Raji (cell line): Measurements from ENCODE around the gene DNAJC5G.

ENCODE experiments used
- POLR2A ChIP-seq: IDR thresholded peaks from 2 replicates; pipeline ENCODE4 v1.6.1; 2011; ENCODE audit warnings: low read depth, low read length, control low read depth; ENCODE audit not compliant: insufficient read depth

The DNAJC5G gene

DNA sequence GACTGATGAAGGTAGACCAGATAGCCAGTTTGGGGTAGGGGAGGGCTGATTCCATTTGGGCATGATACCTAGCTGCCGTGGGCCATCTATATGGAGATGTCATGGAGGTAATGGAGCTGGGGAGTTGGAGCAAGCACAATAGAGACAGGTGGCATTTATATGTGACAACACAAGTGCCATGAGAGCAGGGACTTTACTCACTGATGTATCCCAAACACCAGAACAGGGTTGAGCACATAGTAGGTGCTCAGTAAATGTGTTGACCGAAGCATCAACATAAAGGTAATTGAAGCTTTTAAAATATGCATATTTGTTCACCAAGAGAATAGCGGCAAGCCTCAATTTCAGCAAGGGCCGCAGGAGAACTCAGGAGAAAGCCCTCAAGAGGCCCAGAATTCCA, 27.3 kb upstream of the DNAJC5G start:
- TF ChIP-seq POLR2A, result no peak

- no peak for TF ChIP-seq POLR2A
Measured at GRCh38 chr2:27249159-27249890, 25.9 kb upstream of the DNAJC5G start.

DNA sequence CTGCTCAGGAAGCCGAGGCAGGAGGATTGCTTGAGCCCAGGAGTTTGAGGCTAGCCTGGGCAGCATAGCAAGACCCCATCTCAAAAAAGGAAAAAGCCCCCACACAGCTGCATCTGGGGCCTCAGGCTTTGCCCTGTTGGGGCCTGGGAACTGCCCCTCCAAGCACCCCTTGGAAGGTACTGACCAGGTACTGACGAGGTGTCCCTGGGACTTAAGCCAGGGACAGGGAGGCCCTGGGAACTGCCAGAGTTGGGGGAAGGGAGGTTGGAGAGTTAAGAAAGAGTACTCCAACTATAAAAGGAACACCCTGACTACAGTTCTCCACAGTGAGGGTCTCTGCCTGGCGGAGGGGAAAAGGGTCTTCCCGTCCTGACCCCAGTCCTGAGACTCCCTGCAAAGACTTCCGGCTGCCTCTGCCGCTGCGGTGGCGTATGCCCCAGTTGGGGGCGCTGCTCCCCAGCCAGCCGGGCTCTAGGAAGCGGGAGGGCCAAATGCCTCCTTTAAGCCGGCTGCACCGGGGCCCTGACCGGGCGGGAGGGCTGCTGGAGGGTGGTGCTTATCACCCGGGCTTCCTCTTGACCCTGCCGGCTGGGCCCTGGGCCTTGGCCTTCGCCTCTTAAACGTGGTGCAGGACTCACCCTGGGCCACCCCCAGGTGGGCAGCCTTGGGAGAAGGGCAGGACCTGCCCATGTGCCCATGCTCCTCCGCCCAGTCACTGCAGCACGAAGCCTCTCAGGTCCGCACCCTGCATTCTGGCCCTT, 25.2 kb upstream of the DNAJC5G start:
- TF ChIP-seq POLR2A, result no peak

DNA sequence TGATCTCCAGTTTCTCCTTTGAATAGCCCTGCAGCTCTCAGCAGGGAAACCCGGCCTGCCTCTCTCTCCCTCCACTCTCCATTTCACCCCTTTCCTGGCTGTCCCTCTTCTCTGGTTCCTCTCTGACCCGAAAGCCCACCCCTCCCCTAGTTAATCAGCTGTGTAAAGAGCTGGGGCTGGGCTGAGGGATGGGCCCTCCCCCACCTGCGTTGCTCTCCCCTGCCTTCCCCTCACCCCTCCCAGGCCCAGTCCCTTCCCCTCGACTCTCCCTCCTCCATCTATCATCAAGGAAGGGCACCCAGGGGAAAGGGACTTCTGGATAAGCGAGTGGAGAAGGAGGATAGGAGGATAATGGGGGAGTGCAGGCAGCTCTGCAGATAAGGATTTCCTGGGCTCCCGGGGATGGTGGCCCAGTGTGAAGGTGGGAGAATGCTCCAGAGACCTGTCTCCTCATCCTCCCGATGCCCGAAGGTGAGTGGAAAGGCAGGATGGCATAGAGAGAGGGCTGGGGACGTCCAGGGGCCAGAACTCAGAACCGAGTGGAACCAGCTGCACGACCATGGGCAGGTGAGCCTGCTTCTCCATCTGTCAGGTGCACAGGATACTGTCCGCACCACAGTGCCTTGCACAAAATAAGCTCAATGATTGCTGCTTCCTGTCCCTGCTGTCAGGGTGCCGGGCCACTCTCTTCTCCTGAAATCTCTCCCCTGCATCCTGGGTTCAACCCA, 24.4 kb upstream of the DNAJC5G start:
- TF ChIP-seq POLR2A, result no peak

DNA sequence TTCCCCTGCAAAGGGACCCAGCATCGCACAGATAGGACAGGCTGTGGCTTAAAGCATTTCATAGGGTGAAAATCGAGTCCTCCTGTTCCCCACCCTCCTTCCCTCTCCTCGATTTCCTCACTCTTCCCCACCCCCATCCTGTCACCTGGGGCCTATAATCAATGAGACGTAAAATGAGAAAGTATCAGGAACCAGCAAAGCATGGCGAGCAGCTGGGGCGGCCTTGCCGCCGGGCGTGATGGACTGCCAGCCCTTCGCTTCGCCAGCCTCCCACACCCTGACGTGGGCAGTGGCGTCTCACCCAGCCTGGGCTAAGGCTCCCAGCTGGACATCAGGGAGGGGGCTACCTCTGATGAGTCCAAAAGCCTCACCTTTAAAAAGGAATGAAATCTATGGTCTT, 23.5 kb upstream of the DNAJC5G start:
- TF ChIP-seq POLR2A, result no peak

DNA sequence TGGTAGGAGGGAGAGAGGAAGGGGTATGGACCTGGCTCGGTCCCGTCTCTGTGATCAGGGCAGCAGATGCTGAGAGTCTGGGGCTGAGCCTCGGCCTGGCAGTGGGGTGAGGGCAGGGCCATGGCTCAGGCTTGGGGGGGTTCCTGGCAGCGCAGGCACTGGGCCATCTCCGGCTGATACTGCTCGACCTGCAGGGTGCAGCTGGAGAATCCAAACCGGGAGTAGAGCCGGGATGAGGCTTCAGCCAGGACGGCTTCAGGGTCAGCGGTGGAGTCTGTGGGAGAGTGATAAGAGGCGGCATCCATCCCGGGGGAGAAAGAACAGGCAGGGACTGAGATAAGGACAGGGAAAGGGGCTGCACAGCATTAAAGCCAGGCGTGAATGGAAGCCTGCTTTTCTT, 20.0 kb upstream of the DNAJC5G start:
- no peak for TF ChIP-seq POLR2A

GRCh38 chr2:27255660-27256059, 19.6 kb upstream of the DNAJC5G start:
- TF ChIP-seq POLR2A, result no peak

DNA sequence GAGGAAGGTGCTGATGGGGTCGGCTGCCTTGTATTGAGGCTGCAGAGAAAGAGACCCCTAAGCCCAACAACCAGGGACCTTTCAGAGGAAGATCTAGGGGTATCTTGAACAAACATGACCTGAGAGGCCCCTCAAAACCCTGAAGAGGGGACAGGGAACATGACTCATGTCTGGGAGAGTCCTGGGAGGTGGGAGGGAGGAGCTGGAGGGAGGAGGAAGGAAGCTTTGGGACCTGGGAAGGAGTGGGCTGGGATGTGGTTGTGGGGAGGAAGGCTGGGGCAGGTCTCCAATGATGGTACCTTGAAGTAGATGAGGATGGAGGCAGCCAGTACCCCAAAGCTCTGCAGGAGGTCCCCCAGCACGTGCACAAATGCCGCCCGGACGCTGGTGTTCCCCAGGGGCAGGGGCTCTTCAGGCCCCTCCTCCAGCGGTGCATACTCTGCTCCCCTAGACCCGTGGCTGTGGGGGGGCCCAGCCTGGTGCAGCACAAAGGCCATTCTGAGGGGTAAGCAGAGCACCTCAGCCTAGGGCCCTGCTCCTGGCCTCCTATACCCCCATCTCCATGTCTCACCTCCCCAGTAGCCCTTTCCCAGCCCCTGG, 18.3 kb upstream of the DNAJC5G start:
- TF ChIP-seq POLR2A, result no peak

- TF ChIP-seq POLR2A, result no peak
Measured at GRCh38 chr2:27258051-27258450, 17.2 kb upstream of the DNAJC5G start.

DNA sequence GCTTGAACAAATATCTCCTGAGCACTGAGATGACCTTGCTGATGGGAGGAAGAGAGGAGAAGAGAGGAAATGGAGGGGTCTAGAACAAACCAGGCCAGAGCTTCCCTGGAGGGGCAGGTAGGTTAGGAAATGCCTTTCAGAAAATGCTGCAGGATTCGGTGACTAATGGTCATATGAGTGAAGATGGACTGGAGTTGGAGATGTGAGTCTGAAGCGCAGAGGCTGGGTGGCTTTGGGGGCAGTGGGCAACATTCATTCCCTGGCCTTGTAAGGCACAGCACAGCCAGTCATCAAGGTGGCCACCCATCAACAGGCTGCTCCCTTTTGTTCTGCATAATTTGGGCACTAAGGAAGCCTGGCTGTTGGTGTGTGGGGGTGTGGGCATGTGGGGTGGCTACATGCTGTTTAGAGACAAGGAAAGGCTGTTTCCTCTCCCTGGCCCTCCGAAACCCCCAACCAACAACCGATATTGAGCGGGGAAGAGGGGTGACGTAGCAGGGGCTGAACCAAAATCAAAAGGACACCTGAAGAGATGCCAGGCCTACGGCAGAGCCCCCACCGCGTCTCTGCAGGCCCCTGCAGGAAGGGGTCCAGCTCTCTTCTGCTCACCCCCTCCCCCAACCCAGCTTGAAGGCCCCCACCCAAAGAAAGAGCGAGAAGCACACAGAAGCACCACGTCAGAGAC, 13.8 kb upstream of the DNAJC5G start:
- no peak for TF ChIP-seq POLR2A

- no peak for TF ChIP-seq POLR2A
Measured at GRCh38 chr2:27261926-27262298, 13.3 kb upstream of the DNAJC5G start.

DNA sequence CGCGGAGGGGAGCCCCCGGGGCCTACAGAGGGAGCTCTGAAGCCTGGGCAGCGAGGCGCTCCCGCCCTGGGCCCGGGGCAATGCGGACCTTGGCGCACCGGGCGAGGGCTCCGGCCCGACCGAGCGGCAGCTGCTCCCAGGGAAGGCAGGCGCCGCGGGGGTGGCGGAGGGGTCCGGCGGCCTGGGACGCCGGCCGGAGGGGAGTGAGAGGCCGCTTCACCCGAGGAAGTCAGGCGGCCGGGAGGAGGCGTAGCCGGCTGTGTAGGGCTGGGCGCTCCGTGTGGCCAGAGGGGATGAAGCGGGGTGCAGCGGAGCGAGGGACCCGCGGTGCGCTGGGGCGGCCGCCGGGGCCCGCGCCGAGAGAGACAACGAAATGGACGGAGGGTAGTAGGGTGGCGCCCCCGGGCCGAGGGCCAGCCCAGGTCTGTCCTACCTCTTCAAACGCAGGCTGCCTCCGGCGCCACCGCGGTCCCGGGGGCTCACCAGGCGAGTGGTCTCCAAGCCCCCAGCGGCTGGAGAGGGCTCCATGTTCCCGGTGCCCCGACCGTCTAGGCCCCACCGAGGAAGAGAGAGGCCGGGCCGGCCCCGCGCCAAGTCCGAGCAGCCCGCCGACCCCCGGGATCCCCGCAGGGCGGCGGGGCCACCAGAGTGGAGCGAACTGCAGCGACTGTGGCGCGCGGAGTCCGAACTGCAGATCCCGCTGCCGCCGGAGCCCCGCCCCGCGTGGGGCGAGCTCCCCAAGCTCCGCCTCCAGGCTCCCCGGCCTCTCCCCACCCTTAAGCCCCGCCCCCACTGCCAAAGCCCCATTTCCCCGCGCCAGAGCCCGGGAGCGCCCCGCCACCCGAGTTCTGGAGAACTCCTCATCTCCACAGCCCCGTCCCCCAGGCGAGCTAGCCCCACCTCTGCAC, 12.6 kb upstream of the DNAJC5G start, which contains the start of gene SLC30A3:
Gene SLC30A3 (minus strand): TSS at position 669 of the 908 bp plus-strand sequence. CDS start 141 bp downstream, at position 528.
- TF ChIP-seq POLR2A, result no peak

DNA sequence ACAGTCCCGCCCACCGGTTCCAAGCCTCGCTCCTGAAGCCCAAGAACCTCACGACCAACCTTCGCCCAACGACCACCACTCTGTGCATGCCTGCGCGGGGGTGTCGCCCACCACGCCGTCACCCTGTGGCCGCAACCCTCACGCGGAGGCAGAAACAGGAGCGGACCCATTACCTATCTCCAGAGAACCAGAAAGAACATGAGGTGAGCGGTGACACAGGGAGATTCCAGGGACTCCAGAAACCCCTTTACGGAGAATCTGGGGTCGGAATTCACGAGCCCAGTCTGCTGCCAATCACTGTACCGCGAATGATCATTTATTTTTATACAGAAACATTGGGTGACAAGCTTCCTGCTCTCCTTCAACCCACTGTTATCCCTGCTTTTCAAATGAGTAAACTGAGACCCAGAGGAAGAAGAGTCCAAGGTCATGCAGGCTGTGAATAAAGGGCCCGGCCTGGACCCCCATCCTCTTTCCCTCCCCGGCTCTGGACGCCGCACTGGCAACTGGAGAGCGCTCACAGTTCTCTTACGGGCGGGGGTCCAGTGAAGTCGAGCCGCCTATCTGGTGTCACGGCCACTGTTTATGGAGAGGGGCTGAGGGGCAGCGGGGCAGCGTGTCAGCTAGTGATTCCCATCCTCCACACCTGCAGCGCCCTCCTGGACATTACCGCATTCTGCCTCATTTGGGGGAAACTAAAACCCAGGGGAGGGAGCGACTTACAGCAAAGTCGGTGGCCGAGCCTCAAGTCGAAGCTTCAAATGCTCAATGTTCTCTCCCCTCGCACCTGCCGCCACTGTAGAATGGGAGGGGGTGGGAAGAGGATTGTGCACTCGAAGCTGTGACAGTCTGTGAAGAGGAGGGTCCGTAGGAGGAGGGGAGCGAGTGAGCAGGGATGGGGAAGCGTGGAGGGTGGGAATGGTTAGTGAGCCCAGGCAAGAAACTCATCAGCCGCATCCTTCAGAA, 11.7 kb upstream of the DNAJC5G start:
- TF ChIP-seq POLR2A, result no peak

- TF ChIP-seq POLR2A, result no peak
Measured at GRCh38 chr2:27264253-27264752, 10.9 kb upstream of the DNAJC5G start.
